Measurements from ENCODE around the gene RGL3. TPM values are rescaled to one million over a fixed set of nuclear protein-coding genes. Genes with fewer than 3 reads are reported as not detected.

RGL3 gene
- total RNA-seq, 1 experiment from 2014 or later = 22.6 TPM

GRCh38 chr19:11367528-11367927 is 51.6 kb downstream of the RGL3 start:
- Histone ChIP-seq H3K4me1 (ENCODE audit: control insufficient read depth, insufficient read depth, low read length) (no peaks in the 10 kb centered on the region), H3K27me3 (ENCODE audit: control insufficient read depth, insufficient read depth, low read length) (no peaks in the 10 kb centered on the region), H3K9me3 (ENCODE audit: control insufficient read depth, insufficient read depth, low read depth, low read length) (no peaks in the 10 kb centered on the region), H3K27ac (ENCODE audit: low read length) (no peak overlapping the region), H3K4me3 (ENCODE audit: low read depth in 2 of 2, low read length in 2 of 2) (no peak overlapping the region), H3K36me3 (ENCODE audit: control insufficient read depth, insufficient read depth, low read length) (no peaks in the 10 kb centered on the region)
- POLR2A ChIA-PET = no interaction called here
- TF ChIP-seq POLR2AphosphoS5 (IDR thresholded peaks at IDR 0.05; ENCODE audit: low read depth, low read length) (no peak), CTCF (IDR thresholded peaks at IDR 0.05) (no peak), TCF7L2 (IDR thresholded peaks at IDR 0.05; ENCODE audit: low read depth, low read length) (no peak), SIN3A (IDR thresholded peaks at IDR 0.05; ENCODE audit: borderline replicate concordance, insufficient read depth, low read depth, low read length) (no peak)
- TF ChIP-seq, protein P1, sequence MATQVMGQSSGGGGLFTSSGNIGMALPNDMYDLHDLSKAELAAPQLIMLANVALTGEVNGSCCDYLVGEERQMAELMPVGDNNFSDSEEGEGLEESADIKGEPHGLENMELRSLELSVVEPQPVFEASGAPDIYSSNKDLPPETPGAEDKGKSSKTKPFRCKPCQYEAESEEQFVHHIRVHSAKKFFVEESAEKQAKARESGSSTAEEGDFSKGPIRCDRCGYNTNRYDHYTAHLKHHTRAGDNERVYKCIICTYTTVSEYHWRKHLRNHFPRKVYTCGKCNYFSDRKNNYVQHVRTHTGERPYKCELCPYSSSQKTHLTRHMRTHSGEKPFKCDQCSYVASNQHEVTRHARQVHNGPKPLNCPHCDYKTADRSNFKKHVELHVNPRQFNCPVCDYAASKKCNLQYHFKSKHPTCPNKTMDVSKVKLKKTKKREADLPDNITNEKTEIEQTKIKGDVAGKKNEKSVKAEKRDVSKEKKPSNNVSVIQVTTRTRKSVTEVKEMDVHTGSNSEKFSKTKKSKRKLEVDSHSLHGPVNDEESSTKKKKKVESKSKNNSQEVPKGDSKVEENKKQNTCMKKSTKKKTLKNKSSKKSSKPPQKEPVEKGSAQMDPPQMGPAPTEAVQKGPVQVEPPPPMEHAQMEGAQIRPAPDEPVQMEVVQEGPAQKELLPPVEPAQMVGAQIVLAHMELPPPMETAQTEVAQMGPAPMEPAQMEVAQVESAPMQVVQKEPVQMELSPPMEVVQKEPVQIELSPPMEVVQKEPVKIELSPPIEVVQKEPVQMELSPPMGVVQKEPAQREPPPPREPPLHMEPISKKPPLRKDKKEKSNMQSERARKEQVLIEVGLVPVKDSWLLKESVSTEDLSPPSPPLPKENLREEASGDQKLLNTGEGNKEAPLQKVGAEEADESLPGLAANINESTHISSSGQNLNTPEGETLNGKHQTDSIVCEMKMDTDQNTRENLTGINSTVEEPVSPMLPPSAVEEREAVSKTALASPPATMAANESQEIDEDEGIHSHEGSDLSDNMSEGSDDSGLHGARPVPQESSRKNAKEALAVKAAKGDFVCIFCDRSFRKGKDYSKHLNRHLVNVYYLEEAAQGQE (IDR thresholded peaks at IDR 0.05; ENCODE audit: insufficient read depth in 1 of 2, low read depth in 2 of 2, low read length in 1 of 2) = no peak
- BruUV-seq (replicated peaks) = no TSS peak
- ATAC-seq (no peak), DNase-seq (ENCODE audit: low read depth, low spot score) (no peak)
- in situ Hi-C loops (cut with HindIII; ENCODE audit: low pct_unique_long_range_greater_than_20kb, low sequenced_read_pairs) (no loop called here), intact Hi-C loops (cut with micrococcal nuclease; ENCODE audit: unreplicated experiment) (no loop called here)
- CTCF ChIA-PET = no interaction called here

GRCh38 chr19:11365557-11366117 is 53.5 kb downstream of the RGL3 start:
- no peak for DNase-seq (ENCODE audit: low read depth, low spot score)
- intact Hi-C loops (cut with micrococcal nuclease; ENCODE audit: unreplicated experiment) (no loop called here), in situ Hi-C loops (cut with HindIII; ENCODE audit: low pct_unique_long_range_greater_than_20kb, low sequenced_read_pairs) (no loop called here)
- H3K9me3 ChIP-seq (ENCODE audit: control insufficient read depth, insufficient read depth, low read depth, low read length) = no peaks in the 10 kb centered on the region
- no peaks in the 10 kb centered on the region for H3K4me1 ChIP-seq (ENCODE audit: control insufficient read depth, insufficient read depth, low read length)
- no peak overlapping the region for H3K4me3 ChIP-seq (ENCODE audit: low read depth in 2 of 2, low read length in 2 of 2)
- CTCF ChIA-PET = no interaction called here
- POLR2A ChIA-PET = no interaction called here
- H3K36me3 ChIP-seq (ENCODE audit: control insufficient read depth, insufficient read depth, low read length) = no peaks in the 10 kb centered on the region
- no peak for ATAC-seq
- no TSS peak for BruUV-seq (replicated peaks)
- no peak overlapping the region for H3K27ac ChIP-seq (ENCODE audit: low read length)
- TF ChIP-seq TCF7L2 (IDR thresholded peaks at IDR 0.05; ENCODE audit: low read depth, low read length) (no peak), CTCF (IDR thresholded peaks at IDR 0.05) (no peak), SIN3A (IDR thresholded peaks at IDR 0.05; ENCODE audit: borderline replicate concordance, insufficient read depth, low read depth, low read length) (no peak), POLR2AphosphoS5 (IDR thresholded peaks at IDR 0.05; ENCODE audit: low read depth, low read length) (no peak)
- TF ChIP-seq, protein P1 (IDR thresholded peaks at IDR 0.05; ENCODE audit: insufficient read depth in 1 of 2, low read depth in 2 of 2, low read length in 1 of 2) = no peak
- H3K27me3 ChIP-seq (ENCODE audit: control insufficient read depth, insufficient read depth, low read length) = no peaks in the 10 kb centered on the region
